Stimulated activated CD4-positive, alpha-beta T cell treated with anti-CD3 and anti-CD28 coated beads, Interleukin-4, amount 100 ng/mL, for 48 hours (primary cell): Measurements from ENCODE around the gene HMCN1.

ENCODE experiments used
- DNase-seq, 2 donors: peaks; one replicate each; pipeline ENCODE4 v3.0.0-alpha.2; 2020; ENCODE audit warnings: low read depth in 2 of 2

The HMCN1 gene

GRCh38 chr1:185733818-185734735 lies at the start of gene HMCN1:
TSS of gene HMCN1 (plus strand) at chr1:185734391. CDS start at chr1:185734780, 389 bp downstream.
- no peak for DNase-seq

GRCh38 chr1:185686821-185687778 lies 47.1 kb upstream of the HMCN1 start:
- no peak for DNase-seq

- DNase-seq, result no peak
Observed at GRCh38 chr1:185690527-185690926, 43.7 kb upstream of the HMCN1 start.

- DNase-seq, result no peak
Observed at GRCh38 chr1:185693654-185694053, 40.5 kb upstream of the HMCN1 start.

GRCh38 chr1:185694081-185694480 lies 40.1 kb upstream of the HMCN1 start:
- DNase-seq, result no peak

GRCh38 chr1:185695299-185695698 lies 38.9 kb upstream of the HMCN1 start:
- DNase-seq, result no peak

GRCh38 chr1:185696422-185697150 lies 37.6 kb upstream of the HMCN1 start:
- no peak for DNase-seq

- DNase-seq, result no peak
Observed at GRCh38 chr1:185699874-185700273, 34.3 kb upstream of the HMCN1 start.

GRCh38 chr1:185701650-185702049 lies 32.5 kb upstream of the HMCN1 start:
- DNase-seq, result no peak

GRCh38 chr1:185704181-185704580 lies 30.0 kb upstream of the HMCN1 start:
- no peak for DNase-seq

- DNase-seq, result no peak
Observed at GRCh38 chr1:185716095-185716494, 18.1 kb upstream of the HMCN1 start.

- no peak for DNase-seq
Observed at GRCh38 chr1:185719021-185719420, 15.2 kb upstream of the HMCN1 start.

- DNase-seq, result no peak
Observed at GRCh38 chr1:185720633-185721272, 13.4 kb upstream of the HMCN1 start.

GRCh38 chr1:185721553-185721952 lies 12.6 kb upstream of the HMCN1 start:
- DNase-seq, result no peak

GRCh38 chr1:185722098-185722497 lies 12.1 kb upstream of the HMCN1 start:
- no peak for DNase-seq

- DNase-seq, result no peak
Observed at GRCh38 chr1:185727726-185728125, 6.5 kb upstream of the HMCN1 start.

GRCh38 chr1:185731446-185731845 lies 2.7 kb upstream of the HMCN1 start:
- no peak for DNase-seq

GRCh38 chr1:185732951-185733350 lies 1.2 kb upstream of the HMCN1 start:
- DNase-seq, result no peak

GRCh38 chr1:185734929-185735700 lies 924 bp downstream of the HMCN1 start:
- DNase-seq, result no peak

- no peak for DNase-seq
Observed at GRCh38 chr1:185735701-185736064, 1.5 kb downstream of the HMCN1 start.

- DNase-seq, result no peak
Observed at GRCh38 chr1:185739967-185740366, 5.8 kb downstream of the HMCN1 start.
